WTC11 (cell line): ENCODE results near the gene ANKRD33B. TPM values are rescaled to one million over a fixed set of nuclear protein-coding genes. Genes with fewer than 3 reads are reported as not detected.

Experiments used
- ATAC-seq: fragments of 200-7000 bp; cut with Tn5 transposase; 2 replicates; pipeline ENCODE4 v1.10.0; 2021; ENCODE audit warnings: mild to moderate bottlenecking, moderate library complexity
- CTCF ChIA-PET: fragments of 300-600 bp; sonication (Branson Sonifier 250); formaldehyde crosslinking; loops from one replicate; lab custom pipeline; 2021; ENCODE audit warnings: antibody characterized with exemption; lab: Charles Lee
- POLR2A ChIA-PET: fragments of 350-600 bp; sonication (Branson Sonifier 250); formaldehyde crosslinking; loops from one replicate; lab custom pipeline; 2021; ENCODE audit warnings: antibody characterized with exemption; lab: Charles Lee
- DNase-seq: peaks from one replicate; pipeline ENCODE4 v3.0.0; 2021; ENCODE audit warnings: low spot score
- H3K27ac Mint-ChIP-seq: 2 replicates; pipeline ENCODE4 v1.8.0; 2021; ENCODE audit warnings: mixed read lengths
- H3K27me3 Mint-ChIP-seq: 2 replicates; pipeline ENCODE4 v1.8.0; 2021; ENCODE audit warnings: low read depth, mild to moderate bottlenecking, moderate library complexity, mixed read lengths
- H3K36me3 Mint-ChIP-seq: 2 replicates; pipeline ENCODE4 v1.8.0; 2021; ENCODE audit warnings: mixed read lengths
- H3K4me1 Mint-ChIP-seq: 2 replicates; pipeline ENCODE4 v1.8.0; 2022; ENCODE audit warnings: mixed read lengths
- H3K4me3 Mint-ChIP-seq: 2 replicates; pipeline ENCODE4 v1.8.0; 2021; ENCODE audit warnings: mild to moderate bottlenecking, moderate library complexity, mixed read lengths
- H3K9me3 Mint-ChIP-seq: 2 replicates; pipeline ENCODE4 v1.8.0; 2021; ENCODE audit warnings: mixed read lengths
- CDX4 ChIP-seq: fragments of 250-450 bp; sonication (Bioruptor Pico); IDR thresholded peaks from 2 replicates; pipeline ENCODE4 v1.9.0; 2021; ENCODE audit warnings: moderate library complexity, mild to moderate bottlenecking, inconsistent platforms, borderline replicate concordance
- ESRRA ChIP-seq: sonication (generic); formaldehyde crosslinking; IDR thresholded peaks from 2 replicates; pipeline ENCODE4 v1.8.1; 2022; ENCODE audit warnings: mild to moderate bottlenecking, missing genetic modification reagents, borderline replicate concordance
- FOXK1 ChIP-seq: sonication (generic); formaldehyde crosslinking; IDR thresholded peaks from 2 replicates; pipeline ENCODE4 v1.8.0; 2022; ENCODE audit warnings: mild to moderate bottlenecking, moderate library complexity, missing genetic modification reagents
- HMGA2 ChIP-seq: fragments of 250-450 bp; sonication (Bioruptor Pico); IDR thresholded peaks from 2 replicates; pipeline ENCODE4 v1.4.0; 2021; ENCODE audit warnings: mild to moderate bottlenecking, moderate library complexity
- NR3C1 ChIP-seq: sonication (generic); formaldehyde crosslinking; conservative IDR thresholded peaks from 2 replicates; pipeline ENCODE4 v1.8.1; 2023; ENCODE audit warnings: low read depth, mild to moderate bottlenecking, missing genetic modification reagents
- OVOL2 ChIP-seq: fragments of 250-450 bp; sonication (Bioruptor Pico); IDR thresholded peaks from 2 replicates; pipeline ENCODE4 v1.9.0; 2021; ENCODE audit warnings: mild to moderate bottlenecking, borderline replicate concordance
- RELA ChIP-seq: sonication (generic); formaldehyde crosslinking; IDR thresholded peaks from 2 replicates; pipeline ENCODE4 v1.8.1; 2022; ENCODE audit warnings: missing genetic modification reagents, mild to moderate bottlenecking, borderline replicate concordance
- RORB ChIP-seq: fragments of 250-450 bp; sonication (Bioruptor Pico); IDR thresholded peaks from 2 replicates; pipeline ENCODE4 v1.9.0; 2021; ENCODE audit warnings: mild to moderate bottlenecking
- SP1 ChIP-seq: sonication (generic); formaldehyde crosslinking; conservative IDR thresholded peaks from 2 replicates; pipeline ENCODE4 v1.8.1; 2022; ENCODE audit warnings: missing genetic modification reagents
- TEAD4 ChIP-seq: sonication (generic); formaldehyde crosslinking; IDR thresholded peaks from 2 replicates; pipeline ENCODE4 v1.8.0; 2022; ENCODE audit warnings: mild to moderate bottlenecking, missing genetic modification reagents
- ZBTB21 ChIP-seq: sonication (generic); formaldehyde crosslinking; IDR thresholded peaks from 2 replicates; pipeline ENCODE4 v1.8.1; 2023; ENCODE audit warnings: mild to moderate bottlenecking, missing genetic modification reagents, borderline replicate concordance
- ZNF219 ChIP-seq: sonication (generic); formaldehyde crosslinking; IDR thresholded peaks from 2 replicates; pipeline ENCODE4 v1.8.0; 2023; ENCODE audit warnings: missing genetic modification reagents, mild to moderate bottlenecking, borderline replicate concordance
- ZNF281 ChIP-seq: sonication (generic); formaldehyde crosslinking; IDR thresholded peaks from 2 replicates; pipeline ENCODE4 v1.8.0; 2023; ENCODE audit warnings: mild to moderate bottlenecking, missing genetic modification reagents
- ZNF396 ChIP-seq: fragments of 250-450 bp; sonication (Bioruptor Pico); IDR thresholded peaks from 2 replicates; pipeline ENCODE4 v1.8.0; 2021; ENCODE audit warnings: mild to moderate bottlenecking, moderate library complexity, borderline replicate concordance
- ZNF425 ChIP-seq: fragments of 250-450 bp; sonication (Bioruptor Pico); conservative IDR thresholded peaks from 2 replicates; pipeline ENCODE4 v1.9.0; 2021; ENCODE audit warnings: mild to moderate bottlenecking
- ZNF512 ChIP-seq: sonication (generic); formaldehyde crosslinking; IDR thresholded peaks from 2 replicates; pipeline ENCODE4 v1.8.1; 2022; ENCODE audit warnings: missing genetic modification reagents, borderline replicate concordance
- ZNF532 ChIP-seq: fragments of 250-450 bp; sonication (Bioruptor Pico); IDR thresholded peaks from 2 replicates; pipeline ENCODE4 v1.9.0; 2021; ENCODE audit warnings: mild to moderate bottlenecking, borderline replicate concordance
- ZNF671 ChIP-seq: fragments of 250-450 bp; sonication (Bioruptor Pico); IDR thresholded peaks from 2 replicates; pipeline ENCODE4 v1.8.0; 2021; ENCODE audit warnings: mild to moderate bottlenecking
- total RNA-seq: library from RNA; stranded (reverse); gene quantifications from 3 replicates; pipeline ENCODE4 v1.2.3, GENCODE V29; 2021
- TF ChIP-seq, protein P1 (sequence below): sonication (generic); formaldehyde crosslinking; IDR thresholded peaks from 2 replicates; pipeline ENCODE4 v1.8.1; 2022; ENCODE audit warnings: mild to moderate bottlenecking, moderate library complexity, missing genetic modification reagents

Gene ANKRD33B
- total RNA-seq, 1 experiment from 2014 or later: 9.2 TPM

GRCh38 chr5:10699281-10699874 lies 135.5 kb downstream of the ANKRD33B start (continued):
- TF ChIP-seq ESRRA (CRISPR knock-in tag) (no peak), ZNF425 (CRISPR knock-in tag) (no peak), OVOL2 (CRISPR knock-in tag) (no peak), ZBTB21 (CRISPR knock-in tag) (no peak), NR3C1 (no peak), RELA (CRISPR knock-in tag) (no peak)
- TF ChIP-seq, protein P1, sequence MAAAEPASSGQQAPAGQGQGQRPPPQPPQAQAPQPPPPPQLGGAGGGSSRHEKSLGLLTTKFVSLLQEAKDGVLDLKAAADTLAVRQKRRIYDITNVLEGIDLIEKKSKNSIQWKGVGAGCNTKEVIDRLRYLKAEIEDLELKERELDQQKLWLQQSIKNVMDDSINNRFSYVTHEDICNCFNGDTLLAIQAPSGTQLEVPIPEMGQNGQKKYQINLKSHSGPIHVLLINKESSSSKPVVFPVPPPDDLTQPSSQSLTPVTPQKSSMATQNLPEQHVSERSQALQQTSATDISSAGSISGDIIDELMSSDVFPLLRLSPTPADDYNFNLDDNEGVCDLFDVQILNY (CRISPR knock-in tag): no peak

- H3K4me1 Mint-ChIP-seq: peaks cover 38% of the 10 kb centered on the region
- ATAC-seq: no peak
- H3K27me3 Mint-ChIP-seq: no peaks in the 10 kb centered on the region
- POLR2A ChIA-PET: no interaction called here
- no peaks in the 10 kb centered on the region for H3K9me3 Mint-ChIP-seq
- no peak overlapping the region; the same call in 1 of the 2 replicates for H3K4me3 Mint-ChIP-seq
- no peak overlapping the region for H3K27ac Mint-ChIP-seq
- DNase-seq: no peak
- CTCF ChIA-PET: interaction anchor here (0.9 to 2.0 kb wide), 3 partner anchors 61 to 157 kb away, joined by 3 to 5 read pairs (median 5); partner anchors contain the start of gene DAP
- no peaks in the 10 kb centered on the region for H3K36me3 Mint-ChIP-seq
- TF ChIP-seq FOXK1 (CRISPR knock-in tag) (no peak), ZNF396 (CRISPR knock-in tag) (no peak), ZNF512 (CRISPR knock-in tag) (no peak), ZNF532 (CRISPR knock-in tag) (no peak), HMGA2 (CRISPR knock-in tag) (no peak), ZNF671 (CRISPR knock-in tag) (no peak), NR3C1 (no peak), RORB (no peak), ZNF219 (CRISPR knock-in tag) (no peak), ZNF281 (CRISPR knock-in tag) (no peak), SP1 (no peak), CDX4 (CRISPR knock-in tag) (no peak), TEAD4 (CRISPR knock-in tag) (no peak)
Observed at GRCh38 chr5:10699987-10700386, 136.1 kb downstream of the ANKRD33B start.
